Measurements from ENCODE around the gene PSMD2.

The PSMD2 gene

GRCh38 chr3:184354121-184354728, 55.2 kb downstream of the PSMD2 start:
- Histone ChIP-seq H3K27me3 (replicated peaks; ENCODE audit: control insufficient read depth, insufficient read depth, low read length) (no peaks in the 10 kb centered on the region), H3K36me3 (ENCODE audit: control insufficient read depth, insufficient read depth, low read length) (no peaks in the 10 kb centered on the region), H3K4me3 (replicated peaks; ENCODE audit: low read depth, low read length) (no peak overlapping the region)
- TF ChIP-seq, protein P1, sequence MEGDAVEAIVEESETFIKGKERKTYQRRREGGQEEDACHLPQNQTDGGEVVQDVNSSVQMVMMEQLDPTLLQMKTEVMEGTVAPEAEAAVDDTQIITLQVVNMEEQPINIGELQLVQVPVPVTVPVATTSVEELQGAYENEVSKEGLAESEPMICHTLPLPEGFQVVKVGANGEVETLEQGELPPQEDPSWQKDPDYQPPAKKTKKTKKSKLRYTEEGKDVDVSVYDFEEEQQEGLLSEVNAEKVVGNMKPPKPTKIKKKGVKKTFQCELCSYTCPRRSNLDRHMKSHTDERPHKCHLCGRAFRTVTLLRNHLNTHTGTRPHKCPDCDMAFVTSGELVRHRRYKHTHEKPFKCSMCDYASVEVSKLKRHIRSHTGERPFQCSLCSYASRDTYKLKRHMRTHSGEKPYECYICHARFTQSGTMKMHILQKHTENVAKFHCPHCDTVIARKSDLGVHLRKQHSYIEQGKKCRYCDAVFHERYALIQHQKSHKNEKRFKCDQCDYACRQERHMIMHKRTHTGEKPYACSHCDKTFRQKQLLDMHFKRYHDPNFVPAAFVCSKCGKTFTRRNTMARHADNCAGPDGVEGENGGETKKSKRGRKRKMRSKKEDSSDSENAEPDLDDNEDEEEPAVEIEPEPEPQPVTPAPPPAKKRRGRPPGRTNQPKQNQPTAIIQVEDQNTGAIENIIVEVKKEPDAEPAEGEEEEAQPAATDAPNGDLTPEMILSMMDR (IDR thresholded peaks at IDR 0.05; ENCODE audit: insufficient read depth, low read length, poor library complexity, severe bottlenecking), result peak; percentile 90
- no peak for DNase-seq (ENCODE audit: extremely low read depth, insufficient read length)

- no peak for DNase-seq (ENCODE audit: extremely low read depth, insufficient read length)
- no peaks in the 10 kb centered on the region for H3K27me3 ChIP-seq (replicated peaks; ENCODE audit: control insufficient read depth, insufficient read depth, low read length)
- H3K36me3 ChIP-seq (ENCODE audit: control insufficient read depth, insufficient read depth, low read length), result no peaks in the 10 kb centered on the region
- TF ChIP-seq, protein P1 (IDR thresholded peaks at IDR 0.05; ENCODE audit: insufficient read depth, low read length, poor library complexity, severe bottlenecking), result no peak
- no peak overlapping the region for H3K4me3 ChIP-seq (replicated peaks; ENCODE audit: low read depth, low read length)
Measured at GRCh38 chr3:184354754-184355153, 55.7 kb downstream of the PSMD2 start.

DNA sequence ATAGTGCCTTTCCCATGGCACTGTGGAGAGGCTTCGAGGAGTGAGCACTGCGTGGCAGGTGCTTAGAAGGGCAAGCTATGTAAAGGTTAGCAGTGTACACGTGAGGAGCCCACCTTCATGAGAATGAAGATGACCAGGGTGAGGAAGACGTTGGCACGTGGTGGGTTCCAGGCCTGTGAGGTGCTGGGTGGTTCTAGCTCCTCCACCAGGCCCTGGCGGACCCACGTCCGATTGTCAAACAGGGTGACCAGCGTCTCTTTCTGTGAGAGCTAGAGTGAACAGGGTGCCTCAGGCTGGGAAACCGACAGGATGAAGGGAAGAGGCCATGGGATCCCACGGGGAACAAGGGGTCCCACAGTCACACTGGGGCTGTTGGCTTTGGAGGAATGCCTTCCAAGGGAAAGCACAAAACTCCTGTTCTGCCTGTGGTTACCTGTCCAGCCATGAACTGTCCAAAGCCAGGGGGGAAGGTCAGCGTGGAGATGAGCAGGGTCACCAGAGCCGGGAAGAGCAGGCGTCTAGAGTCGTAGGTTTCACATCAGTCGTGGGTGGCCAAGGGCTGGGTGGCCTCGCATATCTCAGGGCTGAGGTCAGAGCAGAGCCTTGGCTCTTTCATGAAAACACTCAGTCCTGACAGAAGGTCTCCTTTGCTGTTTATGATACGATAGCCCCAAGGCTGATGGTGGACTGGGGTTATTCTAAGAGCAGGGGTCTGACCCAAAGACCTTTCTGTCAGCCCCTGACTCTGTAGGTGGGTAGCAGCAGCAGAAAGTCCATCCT, 56.4 kb downstream of the PSMD2 start:
- Histone ChIP-seq H3K4me3 (replicated peaks; ENCODE audit: low read depth, low read length) (no peak overlapping the region), H3K36me3 (ENCODE audit: control insufficient read depth, insufficient read depth, low read length) (no peaks in the 10 kb centered on the region), H3K27me3 (replicated peaks; ENCODE audit: control insufficient read depth, insufficient read depth, low read length) (no peaks in the 10 kb centered on the region; the same call in 1 of the 2 replicates)
- no peak for DNase-seq (ENCODE audit: extremely low read depth, insufficient read length)
- TF ChIP-seq, protein P1 (IDR thresholded peaks at IDR 0.05; ENCODE audit: insufficient read depth, low read length, poor library complexity, severe bottlenecking), result no peak

GRCh38 chr3:184357248-184358123, 58.4 kb downstream of the PSMD2 start:
- DNase-seq (ENCODE audit: extremely low read depth, insufficient read length), result no peak
- H3K36me3 ChIP-seq (ENCODE audit: control insufficient read depth, insufficient read depth, low read length), result no peaks in the 10 kb centered on the region
- no peaks in the 10 kb centered on the region; the same call in 1 of the 2 replicates for H3K27me3 ChIP-seq (replicated peaks; ENCODE audit: control insufficient read depth, insufficient read depth, low read length)

GRCh38 chr3:184358124-184358767, 59.2 kb downstream of the PSMD2 start:
- Histone ChIP-seq H3K4me3 (replicated peaks; ENCODE audit: low read depth, low read length) (no peak overlapping the region), H3K36me3 (ENCODE audit: control insufficient read depth, insufficient read depth, low read length) (no peaks in the 10 kb centered on the region), H3K27me3 (replicated peaks; ENCODE audit: control insufficient read depth, insufficient read depth, low read length) (no peaks in the 10 kb centered on the region; the same call in 1 of the 2 replicates)
- TF ChIP-seq, protein P1 (IDR thresholded peaks at IDR 0.05; ENCODE audit: insufficient read depth, low read length, poor library complexity, severe bottlenecking), result no peak
- no peak for DNase-seq (ENCODE audit: extremely low read depth, insufficient read length)

More at GRCh38 chr3:184357248-184358123, 58.4 kb downstream of the PSMD2 start:
- TF ChIP-seq, protein P1 (IDR thresholded peaks at IDR 0.05; ENCODE audit: insufficient read depth, low read length, poor library complexity, severe bottlenecking), result no peak
- no peak overlapping the region for H3K4me3 ChIP-seq (replicated peaks; ENCODE audit: low read depth, low read length)
